B cell (primary cell): ENCODE results near the gene SYT6.

ENCODE experiments used
- CTCF ChIP-seq: fragments of 200-600 bp; IDR thresholded peaks from one replicate; pipeline ENCODE4 v1.8.0; 2022; ENCODE audit warnings: antibody characterized with exemption, mild to moderate bottlenecking
- EZH2 ChIP-seq: IDR thresholded peaks from 2 replicates; pipeline ENCODE4 v1.6.1; 2012; ENCODE audit warnings: borderline replicate concordance, low read depth, mild to moderate bottlenecking, moderate library complexity, low read length; ENCODE audit not compliant: insufficient read depth, poor library complexity, severe bottlenecking

GRCh38 chr1:114153261-114154145, at the start of gene SYT6:
- TF ChIP-seq CTCF (no peak), EZH2 (no peak)
